HCT116 (cell line): ENCODE results near the gene LIPK.

Experiments
- EZH2 ChIP-seq: fragments of 200-600 bp; sonication (generic); IDR thresholded peaks from 2 replicates; pipeline ENCODE4 v1.6.1; 2017; ENCODE audit warnings: antibody characterized with exemption, mixed run types
- EZH2phosphoT487 ChIP-seq: fragments of 200-600 bp; IDR thresholded peaks from 2 replicates; pipeline ENCODE4 v1.6.1; 2018; ENCODE audit warnings: antibody characterized with exemption, borderline replicate concordance
- POLR2A ChIP-seq: IDR thresholded peaks from 2 replicates; pipeline ENCODE4 v1.7.0; 2011; ENCODE audit warnings: borderline replicate concordance; ENCODE audit not compliant: insufficient read depth, insufficient read length; ENCODE audit errors: extremely low read depth
- POLR2AphosphoS5 ChIP-seq: IDR thresholded peaks from 2 replicates; pipeline ENCODE4 v1.6.1; 2011; ENCODE audit warnings: mild to moderate bottlenecking, low read depth, low read length, moderate library complexity
- SRF ChIP-seq: IDR thresholded peaks from 2 replicates; pipeline ENCODE4 v1.6.1; 2012; ENCODE audit warnings: low read depth
- TF ChIP-seq, protein P1 (sequence below), 3 experiments: fragments of 200-600 bp in 1 of 3; sonication (generic) in 1 of 3; IDR thresholded peaks in 2 of 3; conservative IDR thresholded peaks in 1 of 3; 2 replicates each; pipeline ENCODE4 v1.5.1; 2012 to 2017; ENCODE audit warnings: low read depth in 2 of 3, low read length in 2 of 3, antibody characterized with exemption in 1 of 3, borderline replicate concordance in 1 of 3, control low read depth in 1 of 3, mild to moderate bottlenecking in 1 of 3, mixed read lengths in 1 of 3, mixed run types in 1 of 3, moderate library complexity in 1 of 3; ENCODE audit not compliant: insufficient read depth in 1 of 3
- TF ChIP-seq, protein P2 (sequence below): IDR thresholded peaks from 2 replicates; pipeline ENCODE4 v1.6.1; 2012; ENCODE audit warnings: low read depth
- TF ChIP-seq, protein P3 (sequence below): IDR thresholded peaks from 2 replicates; pipeline ENCODE4 v1.6.1; 2012

GRCh38 chr10:88786032-88786770 is 80.2 kb downstream of the LIPK start:
- TF ChIP-seq, protein P1, sequence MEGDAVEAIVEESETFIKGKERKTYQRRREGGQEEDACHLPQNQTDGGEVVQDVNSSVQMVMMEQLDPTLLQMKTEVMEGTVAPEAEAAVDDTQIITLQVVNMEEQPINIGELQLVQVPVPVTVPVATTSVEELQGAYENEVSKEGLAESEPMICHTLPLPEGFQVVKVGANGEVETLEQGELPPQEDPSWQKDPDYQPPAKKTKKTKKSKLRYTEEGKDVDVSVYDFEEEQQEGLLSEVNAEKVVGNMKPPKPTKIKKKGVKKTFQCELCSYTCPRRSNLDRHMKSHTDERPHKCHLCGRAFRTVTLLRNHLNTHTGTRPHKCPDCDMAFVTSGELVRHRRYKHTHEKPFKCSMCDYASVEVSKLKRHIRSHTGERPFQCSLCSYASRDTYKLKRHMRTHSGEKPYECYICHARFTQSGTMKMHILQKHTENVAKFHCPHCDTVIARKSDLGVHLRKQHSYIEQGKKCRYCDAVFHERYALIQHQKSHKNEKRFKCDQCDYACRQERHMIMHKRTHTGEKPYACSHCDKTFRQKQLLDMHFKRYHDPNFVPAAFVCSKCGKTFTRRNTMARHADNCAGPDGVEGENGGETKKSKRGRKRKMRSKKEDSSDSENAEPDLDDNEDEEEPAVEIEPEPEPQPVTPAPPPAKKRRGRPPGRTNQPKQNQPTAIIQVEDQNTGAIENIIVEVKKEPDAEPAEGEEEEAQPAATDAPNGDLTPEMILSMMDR (IDR thresholded peaks at IDR 0.05 in 2 of 3, conservative IDR thresholded peaks at IDR 0.05 in 1 of 3; ENCODE audit: borderline replicate concordance in 1 of 3, insufficient read depth in 1 of 3, low read depth in 2 of 3, low read length in 2 of 3): no peak
- TF ChIP-seq EZH2 (no peak), EZH2phosphoT487 (no peak), POLR2A (no peak), POLR2AphosphoS5 (no peak), SRF (no peak)
- TF ChIP-seq, protein P2, sequence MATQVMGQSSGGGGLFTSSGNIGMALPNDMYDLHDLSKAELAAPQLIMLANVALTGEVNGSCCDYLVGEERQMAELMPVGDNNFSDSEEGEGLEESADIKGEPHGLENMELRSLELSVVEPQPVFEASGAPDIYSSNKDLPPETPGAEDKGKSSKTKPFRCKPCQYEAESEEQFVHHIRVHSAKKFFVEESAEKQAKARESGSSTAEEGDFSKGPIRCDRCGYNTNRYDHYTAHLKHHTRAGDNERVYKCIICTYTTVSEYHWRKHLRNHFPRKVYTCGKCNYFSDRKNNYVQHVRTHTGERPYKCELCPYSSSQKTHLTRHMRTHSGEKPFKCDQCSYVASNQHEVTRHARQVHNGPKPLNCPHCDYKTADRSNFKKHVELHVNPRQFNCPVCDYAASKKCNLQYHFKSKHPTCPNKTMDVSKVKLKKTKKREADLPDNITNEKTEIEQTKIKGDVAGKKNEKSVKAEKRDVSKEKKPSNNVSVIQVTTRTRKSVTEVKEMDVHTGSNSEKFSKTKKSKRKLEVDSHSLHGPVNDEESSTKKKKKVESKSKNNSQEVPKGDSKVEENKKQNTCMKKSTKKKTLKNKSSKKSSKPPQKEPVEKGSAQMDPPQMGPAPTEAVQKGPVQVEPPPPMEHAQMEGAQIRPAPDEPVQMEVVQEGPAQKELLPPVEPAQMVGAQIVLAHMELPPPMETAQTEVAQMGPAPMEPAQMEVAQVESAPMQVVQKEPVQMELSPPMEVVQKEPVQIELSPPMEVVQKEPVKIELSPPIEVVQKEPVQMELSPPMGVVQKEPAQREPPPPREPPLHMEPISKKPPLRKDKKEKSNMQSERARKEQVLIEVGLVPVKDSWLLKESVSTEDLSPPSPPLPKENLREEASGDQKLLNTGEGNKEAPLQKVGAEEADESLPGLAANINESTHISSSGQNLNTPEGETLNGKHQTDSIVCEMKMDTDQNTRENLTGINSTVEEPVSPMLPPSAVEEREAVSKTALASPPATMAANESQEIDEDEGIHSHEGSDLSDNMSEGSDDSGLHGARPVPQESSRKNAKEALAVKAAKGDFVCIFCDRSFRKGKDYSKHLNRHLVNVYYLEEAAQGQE: no peak
- TF ChIP-seq, protein P3, sequence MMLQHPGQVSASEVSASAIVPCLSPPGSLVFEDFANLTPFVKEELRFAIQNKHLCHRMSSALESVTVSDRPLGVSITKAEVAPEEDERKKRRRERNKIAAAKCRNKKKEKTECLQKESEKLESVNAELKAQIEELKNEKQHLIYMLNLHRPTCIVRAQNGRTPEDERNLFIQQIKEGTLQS: no peak
